NCI-H526 (cell line): ENCODE data around the gene PRPF6.

Experiments
- DNase-seq, 2 experiments: peaks; one replicate each; lab custom pipeline; 2025; lab: John Stamatoyannopoulos, UW

PRPF6 gene

DNA sequence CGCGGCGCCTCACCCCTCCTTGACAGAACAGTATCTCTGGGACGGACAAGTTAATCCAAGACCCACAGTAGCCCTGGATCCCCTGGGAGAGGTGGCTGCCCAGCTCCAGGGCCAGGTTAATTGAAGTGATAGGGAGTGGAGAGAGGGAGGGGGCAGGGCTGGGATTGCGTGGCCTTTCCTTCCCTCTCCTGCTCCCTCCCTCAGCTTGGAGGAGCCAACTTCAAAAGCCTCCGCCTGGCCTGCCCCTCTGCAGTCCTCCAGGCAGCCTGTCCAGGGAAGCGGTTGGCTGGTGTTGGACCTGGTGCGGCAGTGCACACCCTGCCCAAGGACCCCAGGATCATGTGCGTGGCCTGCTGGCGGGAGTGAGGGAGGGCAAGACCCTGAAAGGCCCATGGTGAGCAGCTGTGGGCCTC lies 55.0 kb downstream of the PRPF6 start, which contains the start of gene C20orf204:
Gene C20orf204 (plus strand): TSS at position 250 of the 413 bp plus-strand sequence. CDS start 142 bp downstream, at position 392.
- DNase-seq: no peak

DNA sequence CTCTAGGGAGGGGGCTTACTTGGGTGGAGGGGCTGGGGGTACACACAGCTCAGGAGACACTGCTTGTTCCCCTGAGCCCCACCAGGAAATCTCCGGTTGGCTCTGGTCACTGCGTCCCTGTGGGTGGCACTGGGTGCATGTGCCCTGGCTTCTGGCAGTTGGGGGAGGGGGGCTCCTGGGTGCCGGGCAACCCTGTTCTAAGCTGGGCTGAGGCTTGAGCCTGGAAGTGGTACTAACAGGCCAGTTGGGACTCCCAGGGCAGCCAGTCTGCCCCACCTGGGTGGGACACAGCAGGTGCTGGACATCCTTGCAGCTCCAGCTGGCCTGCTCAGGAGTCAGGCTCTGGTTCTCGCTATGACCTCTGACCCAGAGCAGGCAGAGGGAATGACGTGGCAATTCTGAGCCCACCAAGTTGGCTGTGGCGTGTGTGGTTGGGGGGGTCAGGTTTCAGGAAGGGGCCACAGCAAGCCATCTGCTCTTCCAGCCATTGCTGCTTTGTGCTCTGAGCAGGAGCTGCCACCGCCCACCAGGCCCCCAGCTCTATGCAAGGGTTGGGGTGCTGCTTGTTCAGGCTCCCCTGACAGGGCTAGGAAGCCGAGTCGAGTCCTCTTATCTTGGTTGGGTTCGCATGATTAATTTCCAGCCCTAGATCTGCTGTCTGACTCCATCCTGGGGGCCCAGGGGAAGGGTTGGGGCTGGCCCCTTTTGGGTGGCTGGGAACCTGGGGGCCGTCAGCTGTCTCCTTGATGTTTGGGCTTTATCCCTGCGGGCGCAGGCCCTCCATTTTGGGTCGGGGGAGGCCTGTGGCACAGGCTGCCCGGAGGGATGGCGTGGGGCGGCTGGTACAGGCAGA lies 55.6 kb downstream of the PRPF6 start:
- DNase-seq: no peak

DNA sequence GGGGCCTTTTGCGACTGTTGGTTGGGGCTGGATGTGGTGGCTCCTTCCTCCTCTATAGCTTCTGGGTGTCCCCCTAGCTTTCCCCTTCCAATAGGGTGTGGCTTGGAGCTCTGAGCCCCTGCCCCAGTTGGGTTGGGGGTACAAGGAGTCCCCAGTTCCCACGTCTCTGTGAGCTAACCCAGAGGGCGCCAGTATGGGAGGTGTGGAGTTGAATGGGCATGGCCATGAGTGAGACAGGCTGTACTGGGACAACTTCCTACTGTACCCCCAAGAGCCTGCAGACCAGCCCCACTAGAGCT lies 56.2 kb downstream of the PRPF6 start:
- no peak for DNase-seq

DNA sequence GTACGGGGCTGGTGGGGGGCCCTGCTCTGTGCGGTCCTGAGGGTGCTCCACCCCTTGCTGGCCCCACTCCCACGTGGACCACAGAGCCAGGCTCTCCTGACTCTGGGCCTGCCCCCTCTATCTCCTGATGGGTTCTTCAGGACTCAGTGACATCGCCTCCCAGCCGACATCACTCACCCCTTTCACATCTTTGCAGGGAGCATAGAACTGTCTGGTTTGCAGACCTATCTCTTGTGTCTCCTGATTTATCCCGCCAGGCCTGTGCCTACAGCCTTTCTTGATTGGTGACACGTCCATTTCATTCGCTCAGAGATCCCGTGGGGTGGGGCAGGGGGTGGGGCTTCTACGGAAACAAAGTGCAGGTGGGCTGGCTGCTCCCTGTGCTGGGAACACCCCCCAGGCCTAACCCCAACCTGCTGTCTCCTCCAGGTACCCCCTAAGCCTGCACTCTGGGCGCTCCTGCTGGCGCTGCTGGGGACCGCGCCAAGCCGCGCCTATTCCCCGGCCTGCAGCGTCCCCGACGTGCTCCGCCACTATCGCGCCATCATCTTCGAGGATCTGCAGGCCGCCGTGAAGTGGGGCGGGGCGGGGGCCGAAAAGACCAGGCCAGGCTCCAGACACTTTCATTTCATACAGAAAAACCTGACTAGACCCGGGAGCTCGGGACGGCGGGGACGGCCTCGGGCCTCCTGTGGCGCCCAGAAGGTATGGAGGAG lies 56.7 kb downstream of the PRPF6 start:
- peak in 1 of 2 experiments; percentile 54 for DNase-seq

GRCh38 chr20:64038224-64038564 lies 57.3 kb downstream of the PRPF6 start:
- DNase-seq: peak in 1 of 2 experiments; percentile 83

DNA sequence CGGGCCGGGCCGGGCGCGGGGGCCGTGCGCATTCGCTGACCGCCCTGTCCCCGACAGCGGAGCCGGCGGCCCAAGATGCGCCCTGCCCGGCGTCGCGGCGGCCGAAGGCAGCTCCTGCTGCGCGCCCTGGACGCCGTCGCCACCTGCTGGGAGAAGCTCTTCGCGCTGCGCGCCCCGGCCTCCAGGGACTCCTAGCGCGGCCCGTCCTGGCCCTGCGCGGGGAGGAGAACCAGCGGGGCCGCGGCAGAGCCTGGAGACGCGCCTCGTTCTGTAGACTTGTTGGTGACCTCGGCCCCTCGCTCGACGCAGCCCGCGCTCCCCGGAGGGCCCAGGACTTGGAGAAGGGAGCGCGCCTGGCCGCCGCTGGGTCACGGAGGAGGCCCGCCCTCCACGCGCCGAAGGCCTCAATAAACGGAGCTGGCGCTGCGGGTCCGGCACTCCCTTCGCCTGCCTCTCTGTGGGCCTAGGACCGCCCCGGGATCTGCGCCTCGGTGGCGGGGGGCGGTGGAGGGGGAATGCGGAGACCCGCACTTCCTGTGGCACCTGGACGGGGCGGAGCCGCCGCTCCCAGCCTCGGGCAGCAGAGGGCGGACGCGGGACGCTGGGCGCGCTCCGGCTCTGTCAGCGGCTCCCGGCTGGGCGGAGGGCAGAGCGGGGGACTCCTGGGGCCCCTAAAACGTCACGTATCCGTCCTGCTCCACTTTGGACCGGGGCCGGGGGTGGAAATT lies 57.8 kb downstream of the PRPF6 start:
- DNase-seq: peak; percentile 42 to 91

DNA sequence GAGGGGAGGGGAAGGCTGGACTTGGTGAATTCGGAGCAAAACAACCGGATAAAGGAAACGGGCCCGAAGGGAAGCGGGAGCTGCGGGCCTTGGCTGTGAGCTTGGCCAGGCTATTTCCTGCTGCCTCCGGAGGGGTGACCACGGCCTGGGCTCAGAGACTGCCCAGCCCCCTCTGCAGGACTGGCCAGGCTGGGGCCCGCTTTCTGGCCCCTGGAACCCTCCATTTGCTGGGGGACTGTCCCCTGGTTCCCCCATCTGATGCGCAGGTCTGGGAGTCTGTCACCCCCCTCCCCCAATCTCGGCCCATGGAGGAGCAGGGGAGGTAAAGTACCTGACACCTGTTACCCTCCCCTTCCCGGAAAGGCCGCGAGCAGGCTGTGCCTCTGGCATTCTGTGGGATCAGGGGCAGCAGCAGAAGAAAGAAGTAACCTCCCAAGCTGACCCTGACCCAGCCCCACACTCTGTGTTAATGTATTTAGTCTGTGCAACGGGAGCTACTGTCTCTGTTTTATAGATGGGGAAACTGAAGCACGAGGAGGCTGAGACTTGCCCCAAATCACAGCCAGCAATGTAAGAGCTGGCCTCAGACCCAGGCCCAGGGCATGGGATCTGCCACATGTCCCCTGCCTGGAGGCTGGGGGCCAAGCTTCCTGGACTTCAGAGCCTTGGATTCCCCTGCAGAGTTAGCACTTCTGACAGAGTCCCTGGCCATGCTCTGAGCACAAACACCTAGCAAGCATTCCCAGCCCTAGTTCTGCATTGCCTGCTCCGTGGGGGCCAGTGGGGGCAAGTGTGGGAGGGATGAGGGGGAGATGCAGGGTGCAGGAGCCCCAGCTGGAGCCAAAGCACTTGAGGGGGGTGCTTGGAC lies 58.6 kb downstream of the PRPF6 start:
- no peak for DNase-seq

GRCh38 chr20:64040231-64041039 lies 59.5 kb downstream of the PRPF6 start:
- DNase-seq: no peak

GRCh38 chr20:64041040-64041780 lies 60.3 kb downstream of the PRPF6 start:
- no peak for DNase-seq

- DNase-seq: no peak
Measured at GRCh38 chr20:64041781-64042053, 60.8 kb downstream of the PRPF6 start.

GRCh38 chr20:64042054-64042781 lies 61.3 kb downstream of the PRPF6 start:
- DNase-seq: peak in 1 of 2 experiments; percentile 53

- DNase-seq: no peak
Measured at GRCh38 chr20:64043768-64044167, 62.8 kb downstream of the PRPF6 start.

DNA sequence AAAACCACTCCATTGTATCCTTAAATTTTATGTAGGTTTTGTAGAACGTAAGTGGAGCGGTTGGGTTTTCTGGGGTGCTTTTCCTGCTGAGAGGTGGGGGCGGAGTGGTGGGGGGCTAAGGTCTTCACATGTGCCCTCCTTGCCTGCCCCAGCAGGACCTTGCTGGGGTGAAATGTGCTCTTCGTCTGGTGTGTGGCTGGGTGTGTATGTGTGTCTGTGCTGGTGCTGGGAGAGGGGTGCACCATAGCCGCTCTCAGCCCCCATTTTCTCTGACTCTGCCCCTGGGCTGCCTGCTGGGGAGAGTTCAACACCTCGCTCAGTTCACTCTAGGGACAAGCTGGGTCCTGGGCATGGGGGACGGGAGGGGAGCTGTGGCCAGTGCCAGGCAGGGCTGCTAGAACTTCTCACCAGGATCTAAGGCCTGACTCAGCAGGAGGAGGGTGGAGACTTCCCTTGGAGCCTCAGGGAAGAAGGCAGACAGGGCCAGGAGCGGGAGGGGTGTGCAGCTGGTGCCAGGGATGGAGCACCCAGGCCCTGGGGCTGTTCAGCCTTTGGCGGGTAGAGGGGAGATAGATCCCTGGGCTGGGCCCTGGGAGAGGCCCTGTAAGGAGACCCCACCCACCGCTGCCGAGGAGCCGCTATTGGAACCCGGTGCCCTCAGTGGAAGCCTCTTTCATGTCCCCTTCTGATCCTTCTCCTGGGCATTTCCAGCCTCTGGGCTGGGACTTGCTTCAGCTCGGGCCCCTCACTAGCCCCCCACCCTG lies 63.7 kb downstream of the PRPF6 start:
- DNase-seq: no peak

DNA sequence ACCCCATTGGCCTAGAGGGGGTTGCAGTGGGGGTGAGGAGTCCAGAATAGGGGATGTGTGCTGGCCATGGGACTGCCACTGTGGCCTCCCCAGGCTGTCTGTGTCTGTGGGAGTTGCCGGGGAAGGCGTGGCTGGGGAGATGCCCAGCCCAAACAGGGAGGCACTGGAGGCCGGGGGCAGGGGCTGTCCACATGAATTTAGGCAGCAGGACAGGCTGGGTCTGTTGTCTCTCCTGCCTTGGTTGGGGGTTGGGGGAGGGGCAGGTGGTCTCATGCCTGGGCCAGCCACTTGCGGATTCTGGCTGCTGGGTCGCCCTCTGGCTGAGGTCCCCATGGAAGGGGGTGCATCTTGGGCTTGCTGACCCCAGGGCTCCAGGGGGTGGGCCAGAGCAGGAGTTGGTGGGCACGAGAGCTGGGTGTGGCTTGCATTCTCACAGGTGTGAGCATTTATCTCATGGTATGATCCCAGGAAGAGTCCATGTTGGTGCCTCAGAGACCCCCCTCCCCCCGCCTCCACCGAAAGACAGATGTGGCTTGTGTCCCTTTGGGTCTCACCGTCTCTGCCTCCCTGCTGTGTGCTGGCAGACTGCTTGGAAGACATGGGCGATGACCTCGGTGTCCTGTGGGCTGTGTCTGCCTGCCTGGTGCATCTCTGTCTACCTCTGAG lies 64.5 kb downstream of the PRPF6 start:
- DNase-seq: no peak

DNA sequence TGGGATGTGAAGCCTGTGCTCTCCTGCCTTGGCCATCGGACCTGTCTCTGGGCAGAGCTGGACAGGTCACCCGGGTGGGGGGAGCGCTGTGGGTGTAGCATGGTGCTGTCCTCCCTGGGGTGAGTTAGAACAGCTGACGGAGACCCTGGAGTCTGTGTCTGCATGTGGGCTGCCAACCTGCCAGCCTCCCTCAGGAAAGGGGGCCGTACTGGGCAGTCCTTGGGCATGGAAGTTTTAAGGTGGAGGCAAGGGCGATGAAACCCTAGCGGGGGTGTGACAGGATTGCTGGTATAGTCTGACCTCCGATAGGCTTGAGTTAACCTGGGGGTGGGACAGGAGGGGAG lies 66.1 kb downstream of the PRPF6 start:
- DNase-seq: no peak

DNA sequence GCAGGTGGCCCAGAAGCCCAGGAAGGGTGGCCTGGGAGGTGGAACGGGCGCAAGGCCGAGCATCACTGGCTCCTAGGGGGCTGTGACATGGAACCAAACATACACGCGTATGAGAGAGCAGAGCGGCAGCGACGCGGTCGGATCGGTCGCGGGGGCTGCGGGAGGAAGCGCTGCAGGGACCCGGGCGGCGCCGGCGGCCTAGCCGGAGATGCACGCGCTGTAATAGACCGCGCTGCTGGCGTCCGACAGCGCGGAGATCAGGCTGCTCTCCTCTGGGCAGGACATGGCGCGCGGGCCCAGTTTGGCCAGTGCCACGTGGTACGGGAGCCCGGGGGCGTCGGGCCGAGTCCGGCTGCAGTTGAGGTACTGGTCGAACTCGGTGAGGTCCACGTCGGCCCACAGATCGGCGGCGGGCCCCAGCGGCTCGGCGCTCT lies 67.1 kb downstream of the PRPF6 start:
- peak in 1 of 2 experiments; percentile 52 for DNase-seq

- DNase-seq: no peak
Measured at GRCh38 chr20:64048402-64049044, 67.6 kb downstream of the PRPF6 start.
